Astrocyte (in vitro differentiated cells and primary cell): Measurements from ENCODE around the gene RPS10. TPM values are rescaled to one million over a fixed set of nuclear protein-coding genes. Genes with fewer than 3 reads are reported as not detected.

ENCODE experiments used
- DNase-seq: peaks from one replicate; pipeline ENCODE4 v3.0.0-alpha.2; 2010; ENCODE audit warnings: low read depth
- FAIRE-seq: peaks from 2 replicates; lab custom pipeline; 2011; peaks lifted over from hg19 to GRCh38; lab: Jason Lieb, UNC
- H2AFZ ChIP-seq: 2 replicates; pipeline ENCODE4 v1.6.0; 2012; ENCODE audit warnings: low read depth, low read length, inconsistent platforms
- H3K27ac ChIP-seq: 2 replicates; pipeline ENCODE4 v1.5.1; 2011; ENCODE audit warnings: low read depth, low read length, inconsistent platforms
- H3K27me3 ChIP-seq: 2 replicates; pipeline ENCODE4 v1.6.0; 2011; ENCODE audit warnings: low read length, inconsistent platforms; ENCODE audit not compliant: insufficient read depth
- H3K36me3 ChIP-seq: 2 replicates; pipeline ENCODE4 v1.5.1; 2011; ENCODE audit warnings: low read length, inconsistent platforms; ENCODE audit not compliant: insufficient read depth
- H3K4me1 ChIP-seq: 2 replicates; pipeline ENCODE4 v1.5.1; 2011; ENCODE audit warnings: low read length, inconsistent platforms; ENCODE audit not compliant: insufficient read depth
- H3K4me2 ChIP-seq: 2 replicates; pipeline ENCODE4 v1.6.0; 2012; ENCODE audit warnings: low read length, inconsistent platforms
- H3K4me3 ChIP-seq: 2 replicates; pipeline ENCODE4 v1.5.1; 2011; ENCODE audit warnings: low read depth, mild to moderate bottlenecking, low read length, inconsistent platforms; ENCODE audit not compliant: insufficient read depth
- H3K79me2 ChIP-seq: 2 replicates; pipeline ENCODE4 v1.6.0; 2012; ENCODE audit warnings: mild to moderate bottlenecking, low read length, inconsistent platforms; ENCODE audit not compliant: insufficient read depth
- H3K9ac ChIP-seq: 2 replicates; pipeline ENCODE4 v1.6.0; 2012; ENCODE audit warnings: mild to moderate bottlenecking, low read length, inconsistent platforms
- H3K9me3 ChIP-seq: 2 replicates; pipeline ENCODE4 v1.5.1; 2012; ENCODE audit warnings: low read depth, mild to moderate bottlenecking, low read length, inconsistent platforms; ENCODE audit not compliant: insufficient read depth
- H4K20me1 ChIP-seq: 2 replicates; pipeline ENCODE4 v1.6.0; 2012; ENCODE audit warnings: low read length, inconsistent platforms; ENCODE audit not compliant: insufficient read depth
- H3K27ac Mint-ChIP-seq: one replicate; pipeline ENCODE4 v1.8.0; 2021; ENCODE audit warnings: mild to moderate bottlenecking, mixed read lengths; ENCODE audit not compliant: unreplicated experiment
- H3K27me3 Mint-ChIP-seq: one replicate; pipeline ENCODE4 v1.8.0; 2021; ENCODE audit warnings: low read depth, mixed read lengths; ENCODE audit not compliant: unreplicated experiment
- H3K36me3 Mint-ChIP-seq: one replicate; pipeline ENCODE4 v1.8.0; 2021; ENCODE audit warnings: low read depth, mixed read lengths; ENCODE audit not compliant: unreplicated experiment
- H3K4me1 Mint-ChIP-seq: one replicate; pipeline ENCODE4 v1.8.0; 2021; ENCODE audit warnings: low read depth, mixed read lengths; ENCODE audit not compliant: unreplicated experiment
- H3K4me3 Mint-ChIP-seq: one replicate; pipeline ENCODE4 v1.8.0; 2021; ENCODE audit warnings: mild to moderate bottlenecking, moderate library complexity, mixed read lengths; ENCODE audit not compliant: unreplicated experiment
- H3K9me3 Mint-ChIP-seq: one replicate; pipeline ENCODE4 v1.8.0; 2021; ENCODE audit warnings: mild to moderate bottlenecking, mixed read lengths; ENCODE audit not compliant: unreplicated experiment
- CTCF ChIP-seq: IDR thresholded peaks from 2 replicates; pipeline ENCODE4 v1.5.1; 2011; ENCODE audit warnings: low read depth, mild to moderate bottlenecking, inconsistent platforms, low read length, moderate library complexity; ENCODE audit not compliant: insufficient read depth
- EZH2 ChIP-seq: IDR thresholded peaks from 2 replicates; pipeline ENCODE4 v1.6.1; 2012; ENCODE audit warnings: mild to moderate bottlenecking, low read length, inconsistent platforms; ENCODE audit not compliant: insufficient read depth
- total RNA-seq: library from RNA; stranded (reverse); gene quantifications from 2 replicates; pipeline ENCODE4 v1.2.1, GENCODE V29; 2021

Gene RPS10
- total RNA-seq, 1 donor from 2014 or later = 1,326 TPM

GRCh38 chr6:34386316-34387137 is 39.3 kb downstream of the RPS10 start:
- no peaks in the 10 kb centered on the region for H3K9me3 Mint-ChIP-seq
- Histone ChIP-seq H4K20me1 (peaks cover 85% of the 10 kb centered on the region), H3K4me1 (peaks cover 7% of the 10 kb centered on the region), H3K27ac (no peak overlapping the region), H3K27me3 (no peaks in the 10 kb centered on the region), H3K9ac (no peak overlapping the region), H3K36me3 (no peaks in the 10 kb centered on the region), H3K4me2 (no peak overlapping the region), H3K4me3 (no peak overlapping the region), H3K79me2 (peaks cover 100% of the 10 kb centered on the region), H3K9me3 (no peaks in the 10 kb centered on the region), H2AFZ (no peak overlapping the region)
- H3K4me1 Mint-ChIP-seq = peaks cover 17% of the 10 kb centered on the region
- H3K36me3 Mint-ChIP-seq = no peaks in the 10 kb centered on the region
- peak overlapping the region; percentile 47 for H3K27ac Mint-ChIP-seq
- DNase-seq (peak; percentile 86), FAIRE-seq (no peak)
- no peak overlapping the region for H3K4me3 Mint-ChIP-seq
- no peak for TF ChIP-seq CTCF
- TF ChIP-seq EZH2 = no peak
- no peaks in the 10 kb centered on the region for H3K27me3 Mint-ChIP-seq

GRCh38 chr6:34385793-34386195 is 40.1 kb downstream of the RPS10 start:
- no peak overlapping the region for H3K27ac ChIP-seq
- peaks cover 100% of the 10 kb centered on the region for H3K79me2 ChIP-seq
- peaks cover 4% of the 10 kb centered on the region for H3K4me1 ChIP-seq
- TF ChIP-seq EZH2 = no peak
- no peak for TF ChIP-seq CTCF
- FAIRE-seq (no peak), DNase-seq (no peak)
- no peaks in the 10 kb centered on the region for H3K36me3 Mint-ChIP-seq
- no peak overlapping the region for H3K4me3 ChIP-seq
- peaks cover 86% of the 10 kb centered on the region for H4K20me1 ChIP-seq
- H3K9me3 ChIP-seq = no peaks in the 10 kb centered on the region
- H3K27ac Mint-ChIP-seq = no peak overlapping the region
- H3K4me2 ChIP-seq = no peak overlapping the region
- no peaks in the 10 kb centered on the region for H3K27me3 ChIP-seq
- H3K9me3 Mint-ChIP-seq = no peaks in the 10 kb centered on the region
- H2AFZ ChIP-seq = no peak overlapping the region
- no peak overlapping the region for H3K4me3 Mint-ChIP-seq
- peaks cover 19% of the 10 kb centered on the region for H3K4me1 Mint-ChIP-seq
- H3K27me3 Mint-ChIP-seq = no peaks in the 10 kb centered on the region
- H3K9ac ChIP-seq = no peak overlapping the region
- H3K36me3 ChIP-seq = no peaks in the 10 kb centered on the region
